OCI-LY7 (cell line): ENCODE results near the gene SNN. TPM values are rescaled to one million over a fixed set of nuclear protein-coding genes. Genes with fewer than 3 reads are reported as not detected.

Experiments
- BruUV-seq: library from RNA; stranded (reverse); fragments of 400-500 nt; replicated peaks from 2 replicates; lab custom pipeline; 2021; lab: Mats Ljungman, UMichigan
- CTCF ChIA-PET: fragments of 300-600 bp; sonication (Branson Sonifier 250); formaldehyde crosslinking; loops from one replicate; lab custom pipeline; 2022; ENCODE audit warnings: antibody characterized with exemption; ENCODE audit not compliant: unreplicated experiment; lab: Charles Lee
- POLR2A ChIA-PET: fragments of 300-600 bp; sonication (Branson Sonifier 250); formaldehyde crosslinking; loops from one replicate; lab custom pipeline; 2022; ENCODE audit warnings: antibody characterized with exemption; lab: Charles Lee
- DNase-seq: peaks from one replicate; pipeline ENCODE4 v3.0.0-alpha.2; 2015; ENCODE audit warnings: low spot score
- H2AFZ ChIP-seq: fragments of 200-600 bp; sonication (generic), shearing (Covaris generic); 2 replicates; pipeline ENCODE4 v1.6.1; 2014; ENCODE audit warnings: mild to moderate bottlenecking, antibody characterized with exemption, low read length, moderate library complexity
- H3K27ac ChIP-seq: fragments of 200-600 bp; sonication (generic); 2 replicates; pipeline ENCODE4 v1.5.1; 2014; ENCODE audit warnings: mixed run types, low read depth, mild to moderate bottlenecking, moderate library complexity, low read length, inconsistent platforms; ENCODE audit not compliant: poor library complexity, severe bottlenecking
- H3K36me3 ChIP-seq: fragments of 200-600 bp; sonication (generic); 2 replicates; pipeline ENCODE4 v1.6.1; 2014; ENCODE audit warnings: mild to moderate bottlenecking, antibody characterized with exemption, low read length, moderate library complexity, mixed read lengths; ENCODE audit not compliant: insufficient read depth
- H3K4me1 ChIP-seq: fragments of 200-600 bp; sonication (generic); 2 replicates; pipeline ENCODE4 v1.5.1; 2014; ENCODE audit warnings: mild to moderate bottlenecking, low read length; ENCODE audit not compliant: insufficient read depth, poor library complexity, severe bottlenecking
- H3K4me2 ChIP-seq: fragments of 200-600 bp; sonication (generic); 2 replicates; pipeline ENCODE4 v1.6.1; 2014; ENCODE audit warnings: mild to moderate bottlenecking, low read length
- H3K4me3 ChIP-seq: fragments of 200-600 bp; sonication (generic); 2 replicates; pipeline ENCODE4 v1.5.1; 2014; ENCODE audit warnings: mild to moderate bottlenecking, low read depth, low read length; ENCODE audit not compliant: poor library complexity, severe bottlenecking
- H3K79me2 ChIP-seq: fragments of 200-600 bp; sonication (generic); 2 replicates; pipeline ENCODE4 v1.6.1; 2016; ENCODE audit warnings: low read depth, mild to moderate bottlenecking, low read length, moderate library complexity, mixed read lengths; ENCODE audit not compliant: insufficient read depth
- H3K9me2 ChIP-seq: fragments of 200-600 bp; sonication (generic); 2 replicates; pipeline ENCODE4 v1.6.1; 2016; ENCODE audit warnings: mild to moderate bottlenecking, low read length, mixed read lengths; ENCODE audit not compliant: insufficient read depth
- H3K9me3 ChIP-seq: fragments of 200-600 bp; sonication (generic); 2 replicates; pipeline ENCODE4 v1.6.1; 2014; ENCODE audit warnings: mild to moderate bottlenecking, mixed run types, low read length, mixed read lengths
- H4K20me1 ChIP-seq: fragments of 200-600 bp; sonication (generic); 2 replicates; pipeline ENCODE4 v1.6.1; 2014; ENCODE audit warnings: mild to moderate bottlenecking, antibody characterized with exemption, low read length, moderate library complexity, mixed read lengths; ENCODE audit not compliant: insufficient read depth
- EZH2phosphoT487 ChIP-seq: fragments of 200-600 bp; sonication (generic); IDR thresholded peaks from 2 replicates; pipeline ENCODE4 v1.6.1; 2018; ENCODE audit warnings: low read depth, borderline replicate concordance, mild to moderate bottlenecking, mixed run types, antibody characterized with exemption, low read length, moderate library complexity, mixed read lengths
- intact Hi-C: fragments of 100-400 bp; cut with micrococcal nuclease; formaldehyde crosslinking; loops from one replicate; pipeline ENCODE4 v1.10.0; 2022; ENCODE audit not compliant: unreplicated experiment
- total RNA-seq, 2 experiments: library from RNA; depleted of rRNA in 1 of 2; stranded (reverse); fragments of >200 nt in 1 of 2; shearing (Covaris generic) in 1 of 2; gene quantifications; 2 replicates each; pipeline ENCODE4 v1.2.3, GENCODE V29; 2014 to 2022
- TF ChIP-seq, protein P1 (sequence below): fragments of 200-600 bp; sonication (generic); conservative IDR thresholded peaks from 2 replicates; pipeline ENCODE4 v1.5.1; 2014; ENCODE audit warnings: mild to moderate bottlenecking, antibody characterized with exemption, low read length, moderate library complexity, mixed read lengths

Gene SNN
- total RNA-seq, 2 experiments from 2014 or later = 27.8 to 31.8 TPM

DNA sequence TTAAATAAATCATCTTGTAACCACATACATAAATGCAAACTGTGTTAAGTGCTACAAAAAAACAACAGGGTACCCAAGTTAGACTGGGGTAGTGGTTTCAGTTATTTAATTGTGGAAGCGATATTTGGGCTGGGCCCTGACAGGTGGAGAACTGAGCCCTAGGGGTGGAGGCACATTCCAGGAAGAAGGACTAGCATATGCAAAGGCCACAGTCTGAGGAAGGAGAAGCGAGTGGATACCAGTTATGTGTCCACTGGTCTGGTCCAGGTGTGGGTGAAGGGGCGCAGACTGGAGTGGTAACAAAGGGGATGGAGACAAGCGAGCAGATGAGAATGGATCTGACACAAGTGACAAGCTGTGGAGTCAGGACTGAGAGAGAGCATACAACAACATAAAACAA is 51.5 kb downstream of the SNN start:
- intact Hi-C loops = loop anchor here (2.0 kb wide), 1 partner anchor 21 kb away; no protein-coding TSS in a partner anchor

DNA sequence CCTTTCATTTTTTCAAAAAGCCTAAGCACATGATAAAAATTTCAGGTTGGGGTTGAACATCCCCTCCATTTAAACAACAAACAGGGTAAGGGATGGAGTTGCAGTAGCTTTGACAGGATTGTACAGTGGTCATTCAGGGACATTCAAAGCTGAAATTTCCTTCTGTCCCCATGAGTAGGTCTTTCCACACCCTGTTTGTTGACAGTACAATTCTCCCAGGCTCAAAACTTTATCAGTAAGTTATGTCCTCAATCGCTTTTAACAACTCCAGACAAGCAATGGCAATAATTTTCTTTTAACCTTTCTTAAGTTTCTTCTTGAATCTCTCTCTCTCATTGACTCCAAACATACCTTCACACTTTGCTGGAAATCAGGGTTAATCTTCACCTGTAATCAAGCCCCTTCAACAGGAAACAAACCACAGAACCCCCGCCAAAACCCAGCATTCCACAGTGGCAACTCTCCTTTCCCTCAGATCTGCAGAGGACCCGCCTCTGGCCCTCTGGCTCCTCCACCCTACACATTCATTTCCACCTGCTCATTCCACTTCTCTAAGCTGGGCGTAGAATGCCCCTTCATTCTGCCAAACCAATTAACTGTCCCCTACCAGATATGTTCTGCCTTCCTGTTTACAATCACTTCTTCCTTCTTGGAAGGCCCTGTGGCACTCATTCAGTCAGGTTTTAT is 53.7 kb downstream of the SNN start:
- peaks cover 49% of the 10 kb centered on the region for H3K4me1 ChIP-seq
- intact Hi-C loops = no loop called here
- no TSS peak for BruUV-seq
- H4K20me1 ChIP-seq = no peaks in the 10 kb centered on the region
- H2AFZ ChIP-seq = no peak overlapping the region
- ChIA-PET POLR2A (interaction anchor here (1.3 kb wide), 1 partner anchor 32 kb away, joined by 3 read pairs; no protein-coding TSS in a partner anchor), CTCF (no interaction called here)
- peak overlapping the region; percentile 13 for H3K4me2 ChIP-seq
- no peak overlapping the region for H3K4me3 ChIP-seq
- H3K79me2 ChIP-seq = peaks cover 5% of the 10 kb centered on the region; the same call in 1 of the 2 replicates
- DNase-seq = no peak
- H3K27ac ChIP-seq = peak overlapping the region; percentile 2
- H3K9me3 ChIP-seq = no peaks in the 10 kb centered on the region
- TF ChIP-seq, protein P1, sequence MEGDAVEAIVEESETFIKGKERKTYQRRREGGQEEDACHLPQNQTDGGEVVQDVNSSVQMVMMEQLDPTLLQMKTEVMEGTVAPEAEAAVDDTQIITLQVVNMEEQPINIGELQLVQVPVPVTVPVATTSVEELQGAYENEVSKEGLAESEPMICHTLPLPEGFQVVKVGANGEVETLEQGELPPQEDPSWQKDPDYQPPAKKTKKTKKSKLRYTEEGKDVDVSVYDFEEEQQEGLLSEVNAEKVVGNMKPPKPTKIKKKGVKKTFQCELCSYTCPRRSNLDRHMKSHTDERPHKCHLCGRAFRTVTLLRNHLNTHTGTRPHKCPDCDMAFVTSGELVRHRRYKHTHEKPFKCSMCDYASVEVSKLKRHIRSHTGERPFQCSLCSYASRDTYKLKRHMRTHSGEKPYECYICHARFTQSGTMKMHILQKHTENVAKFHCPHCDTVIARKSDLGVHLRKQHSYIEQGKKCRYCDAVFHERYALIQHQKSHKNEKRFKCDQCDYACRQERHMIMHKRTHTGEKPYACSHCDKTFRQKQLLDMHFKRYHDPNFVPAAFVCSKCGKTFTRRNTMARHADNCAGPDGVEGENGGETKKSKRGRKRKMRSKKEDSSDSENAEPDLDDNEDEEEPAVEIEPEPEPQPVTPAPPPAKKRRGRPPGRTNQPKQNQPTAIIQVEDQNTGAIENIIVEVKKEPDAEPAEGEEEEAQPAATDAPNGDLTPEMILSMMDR = no peak
- no peak for TF ChIP-seq EZH2phosphoT487
- H3K36me3 ChIP-seq = peaks cover 87% of the 10 kb centered on the region
- no peaks in the 10 kb centered on the region for H3K9me2 ChIP-seq

More for the DNA sequence above, 51.5 kb downstream of the SNN start:
- TF ChIP-seq EZH2phosphoT487 = no peak
- TF ChIP-seq, protein P1 = no peak
- H3K4me2 ChIP-seq = no peak overlapping the region
- H2AFZ ChIP-seq = no peak overlapping the region
- H4K20me1 ChIP-seq = no peaks in the 10 kb centered on the region
- H3K9me3 ChIP-seq = no peaks in the 10 kb centered on the region
- peaks cover 86% of the 10 kb centered on the region for H3K36me3 ChIP-seq
- no peak for DNase-seq
- no TSS peak for BruUV-seq
- H3K4me3 ChIP-seq = no peak overlapping the region
- CTCF ChIA-PET = no interaction called here
- POLR2A ChIA-PET = interaction anchor here (0.7 to 2.1 kb wide), 5 partner anchors 10 to 79 kb away, joined by 4 to 8 read pairs (median 6); no protein-coding TSS in a partner anchor
- peaks cover 14% of the 10 kb centered on the region; the same call in 1 of the 2 replicates for H3K79me2 ChIP-seq
- peaks cover 71% of the 10 kb centered on the region for H3K4me1 ChIP-seq
- H3K9me2 ChIP-seq = no peaks in the 10 kb centered on the region
- H3K27ac ChIP-seq = no peak overlapping the region

DNA sequence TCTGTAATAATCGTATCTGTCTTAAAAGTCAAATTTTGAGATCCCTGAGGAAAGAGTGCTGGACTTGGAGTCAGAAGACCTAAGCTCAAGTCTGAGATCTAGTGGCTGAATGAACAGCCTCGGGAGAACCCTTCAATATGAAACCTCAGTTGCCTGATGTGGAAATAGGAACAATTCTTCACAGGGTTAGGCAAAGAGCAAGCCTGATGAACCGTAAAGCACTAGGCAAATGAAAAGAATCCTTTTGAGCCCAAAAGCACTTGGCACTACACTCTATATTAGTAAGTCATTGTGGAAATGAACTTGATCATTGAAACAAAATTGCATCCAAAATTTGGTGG is 54.2 kb downstream of the SNN start:
- H3K4me2 ChIP-seq = peak overlapping the region; percentile 13
- H3K9me3 ChIP-seq = no peaks in the 10 kb centered on the region
- H3K36me3 ChIP-seq = peaks cover 92% of the 10 kb centered on the region
- no peak for DNase-seq
- TF ChIP-seq EZH2phosphoT487 = no peak
- TF ChIP-seq, protein P1 = no peak
- BruUV-seq = no TSS peak
- ChIA-PET CTCF (no interaction called here), POLR2A (interaction anchor here (1.3 to 1.8 kb wide), 2 partner anchors 10 to 33 kb away, joined by 3 to 4 read pairs; no protein-coding TSS in a partner anchor)
- H4K20me1 ChIP-seq = no peaks in the 10 kb centered on the region
- H3K4me3 ChIP-seq = no peak overlapping the region
- no peaks in the 10 kb centered on the region for H3K9me2 ChIP-seq
- intact Hi-C loops = no loop called here
- H3K27ac ChIP-seq = peak overlapping the region; percentile 2
- H3K79me2 ChIP-seq = peaks cover 5% of the 10 kb centered on the region; the same call in 1 of the 2 replicates
- peaks cover 44% of the 10 kb centered on the region for H3K4me1 ChIP-seq
- no peak overlapping the region for H2AFZ ChIP-seq
